CD4-positive, alpha-beta memory T cell (primary cell): ENCODE data around the gene RND3. TPM values are rescaled to one million over a fixed set of nuclear protein-coding genes. Genes with fewer than 3 reads are reported as not detected.

Experiments
- CTCF ChIA-PET: fragments of 350-600 bp; sonication (Branson Sonifier 250); formaldehyde crosslinking; loops from one replicate; lab custom pipeline; 2021; ENCODE audit warnings: inconsistent platforms; ENCODE audit not compliant: partially characterized antibody; lab: Charles Lee
- POLR2A ChIA-PET: fragments of 350-600 bp; sonication (Branson Sonifier 250); formaldehyde crosslinking; loops from one replicate; lab custom pipeline; 2021; ENCODE audit not compliant: partially characterized antibody; lab: Charles Lee
- DNase-seq, 5 donors: peaks; one replicate each; pipeline versions ENCODE4 v3.0.0 to v3.0.0-alpha.2; 2020 to 2022; ENCODE audit warnings: mixed read lengths in 1 of 5
- H3K27ac ChIP-seq: one replicate; pipeline ENCODE4 v1.7.0; 2013; ENCODE audit warnings: low read depth, low read length
- H3K27me3 ChIP-seq: 2 replicates; pipeline ENCODE4 v1.7.0; 2013; ENCODE audit warnings: mild to moderate bottlenecking, low read length, moderate library complexity; ENCODE audit not compliant: insufficient read depth
- H3K36me3 ChIP-seq: 2 replicates; pipeline ENCODE4 v1.7.0; 2013; ENCODE audit warnings: mild to moderate bottlenecking, low read length, moderate library complexity; ENCODE audit not compliant: insufficient read depth
- H3K4me1 ChIP-seq: 2 replicates; pipeline ENCODE4 v1.7.0; 2013; ENCODE audit warnings: mild to moderate bottlenecking, low read length, moderate library complexity; ENCODE audit not compliant: insufficient read depth
- H3K4me3 ChIP-seq, 2 donors: one replicate each; pipeline ENCODE4 v1.7.0; 2013; ENCODE audit warnings: low read length in 2 of 2, mild to moderate bottlenecking in 1 of 2
- H3K9me3 ChIP-seq, 2 donors: one replicate each; pipeline ENCODE4 v1.7.0; 2013; ENCODE audit warnings: low read length in 2 of 2, control low read depth in 1 of 2; ENCODE audit not compliant: control insufficient read depth in 1 of 2
- H3K27ac Mint-ChIP-seq, 7 donors: one replicate each; pipeline ENCODE4 v1.8.0; 2020 to 2021; ENCODE audit warnings: mixed read lengths in 7 of 7, mild to moderate bottlenecking in 6 of 7, inconsistent platforms in 3 of 7, moderate library complexity in 3 of 7
- H3K27me3 Mint-ChIP-seq, 2 donors: one replicate each; pipeline ENCODE4 v1.8.0; 2020 to 2021; ENCODE audit warnings: mixed read lengths in 2 of 2
- H3K36me3 Mint-ChIP-seq, 2 donors: one replicate each; pipeline ENCODE4 v1.8.0; 2020 to 2021; ENCODE audit warnings: mixed read lengths in 2 of 2, inconsistent platforms in 1 of 2, mild to moderate bottlenecking in 1 of 2
- H3K4me1 Mint-ChIP-seq, 4 donors: one replicate each; pipeline ENCODE4 v1.8.0; 2020 to 2021; ENCODE audit warnings: mixed read lengths in 4 of 4, mild to moderate bottlenecking in 1 of 4
- H3K4me3 Mint-ChIP-seq, 8 donors: one replicate each; pipeline ENCODE4 v1.8.0; 2020 to 2021; ENCODE audit warnings: mixed read lengths in 8 of 8, mild to moderate bottlenecking in 7 of 8, moderate library complexity in 6 of 8, inconsistent platforms in 3 of 8
- H3K9me3 Mint-ChIP-seq, 8 donors: one replicate each; pipeline ENCODE4 v1.8.0; 2020 to 2021; ENCODE audit warnings: mixed read lengths in 8 of 8, mild to moderate bottlenecking in 5 of 8, inconsistent platforms in 3 of 8, moderate library complexity in 1 of 8
- intact Hi-C: fragments of 100-400 bp; cut with micrococcal nuclease; formaldehyde crosslinking; loops from one replicate; pipeline ENCODE4 v1.15.1; 2023
- polyA plus RNA-seq, 2 donors: library from polyadenylated mRNA; unstranded; fragments of 300-500 nt; fragmentation: Illumina TruSeq; gene quantifications; one replicate each; pipeline ENCODE4 v1.2.3, GENCODE V29; 2021
- total RNA-seq, 2 experiments: library from RNA; stranded (reverse); gene quantifications; one replicate each; pipeline ENCODE4 v1.2.3, GENCODE V29; 2021

Gene RND3
- total and polyA plus RNA-seq, 4 experiments from 2014 or later: not detected

DNA sequence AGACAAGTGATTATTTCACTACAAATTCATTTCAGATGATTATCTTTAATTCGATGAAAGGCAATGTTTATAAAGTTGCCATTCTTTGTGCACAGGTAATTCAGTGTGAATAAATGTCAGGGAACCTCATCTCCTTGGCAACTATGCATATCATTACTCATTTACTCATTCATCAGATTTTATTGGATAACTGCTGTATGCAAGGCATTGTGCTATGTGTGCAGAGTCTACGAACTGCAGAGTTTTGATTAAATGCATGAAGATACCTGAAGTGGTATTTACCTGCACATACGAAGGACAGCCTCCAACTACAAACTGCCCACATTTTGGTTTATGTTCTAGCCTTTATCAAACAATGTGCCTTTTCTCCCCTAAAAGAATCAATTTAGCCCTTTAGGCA lies 3.5 kb downstream of the RND3 start:
- Histone ChIP-seq H3K4me3 (no peak overlapping the region), H3K4me1 (no peaks in the 10 kb centered on the region), H3K36me3 (no peaks in the 10 kb centered on the region), H3K27me3 (peaks cover 5% of the 10 kb centered on the region), H3K27ac (no peak overlapping the region), H3K9me3 (no peaks in the 10 kb centered on the region)
- ChIA-PET POLR2A (no interaction called here), CTCF (no interaction called here)
- H3K36me3 Mint-ChIP-seq: no peaks in the 10 kb centered on the region
- intact Hi-C loops: no loop called here
- peaks cover 25 to 40% of the 10 kb centered on the region in 2 donors for H3K27me3 Mint-ChIP-seq
- DNase-seq: no peak
- no peak overlapping the region for H3K4me3 Mint-ChIP-seq
- no peak overlapping the region for H3K27ac Mint-ChIP-seq
- peaks cover 0 to 2% (median 0%) of the 10 kb centered on the region in 8 donors for H3K9me3 Mint-ChIP-seq
- peaks cover 4 to 21% (median 8%) of the 10 kb centered on the region in 4 donors for H3K4me1 Mint-ChIP-seq

- no peak overlapping the region for H3K4me3 ChIP-seq
- ChIA-PET CTCF (no interaction called here), POLR2A (no interaction called here)
- H3K4me1 Mint-ChIP-seq: peaks cover 4 to 21% (median 8%) of the 10 kb centered on the region in 4 donors
- no peaks in the 10 kb centered on the region for H3K36me3 ChIP-seq
- H3K27ac ChIP-seq: no peak overlapping the region
- intact Hi-C loops: no loop called here
- H3K27me3 Mint-ChIP-seq: peaks cover 23 to 39% of the 10 kb centered on the region in 2 donors
- H3K27ac Mint-ChIP-seq: no peak overlapping the region
- H3K27me3 ChIP-seq: peaks cover 5% of the 10 kb centered on the region
- no peaks in the 10 kb centered on the region for H3K4me1 ChIP-seq
- DNase-seq: no peak
- H3K36me3 Mint-ChIP-seq: no peaks in the 10 kb centered on the region
- no peaks in the 10 kb centered on the region for H3K9me3 ChIP-seq
- H3K4me3 Mint-ChIP-seq: no peak overlapping the region
- peaks cover 0 to 2% (median 0%) of the 10 kb centered on the region in 8 donors for H3K9me3 Mint-ChIP-seq
Observed at GRCh38 chr2:150483532-150483931, 3.9 kb downstream of the RND3 start.

GRCh38 chr2:150482667-150483400 lies 4.6 kb downstream of the RND3 start:
- ChIA-PET CTCF (no interaction called here), POLR2A (no interaction called here)
- Mint-ChIP-seq H3K36me3 (no peaks in the 10 kb centered on the region), H3K9me3 (peaks cover 0 to 2% (median 0%) of the 10 kb centered on the region in 8 donors), H3K4me3 (no peak overlapping the region), H3K27ac (no peak overlapping the region), H3K4me1 (peaks cover 4 to 21% (median 8%) of the 10 kb centered on the region in 4 donors), H3K27me3 (peaks cover 20 to 39% of the 10 kb centered on the region in 2 donors)
- Histone ChIP-seq H3K27ac (no peak overlapping the region), H3K4me1 (no peaks in the 10 kb centered on the region), H3K4me3 (no peak overlapping the region), H3K9me3 (no peaks in the 10 kb centered on the region), H3K36me3 (no peaks in the 10 kb centered on the region), H3K27me3 (peaks cover 5% of the 10 kb centered on the region)
- DNase-seq: no peak
- intact Hi-C loops: no loop called here

GRCh38 chr2:150482111-150482510 lies 5.4 kb downstream of the RND3 start:
- intact Hi-C loops: no loop called here
- no peak for DNase-seq
- Histone ChIP-seq H3K27ac (no peak overlapping the region), H3K4me3 (no peak overlapping the region), H3K9me3 (no peaks in the 10 kb centered on the region), H3K36me3 (no peaks in the 10 kb centered on the region), H3K27me3 (peaks cover 5% of the 10 kb centered on the region), H3K4me1 (no peaks in the 10 kb centered on the region)
- ChIA-PET CTCF (no interaction called here), POLR2A (no interaction called here)
- Mint-ChIP-seq H3K36me3 (no peaks in the 10 kb centered on the region), H3K4me3 (no peak overlapping the region), H3K27ac (no peak overlapping the region), H3K27me3 (peaks cover 16 to 35% of the 10 kb centered on the region in 2 donors), H3K9me3 (no peaks in the 10 kb centered on the region), H3K4me1 (peaks cover 4 to 15% (median 7%) of the 10 kb centered on the region in 4 donors)

DNA sequence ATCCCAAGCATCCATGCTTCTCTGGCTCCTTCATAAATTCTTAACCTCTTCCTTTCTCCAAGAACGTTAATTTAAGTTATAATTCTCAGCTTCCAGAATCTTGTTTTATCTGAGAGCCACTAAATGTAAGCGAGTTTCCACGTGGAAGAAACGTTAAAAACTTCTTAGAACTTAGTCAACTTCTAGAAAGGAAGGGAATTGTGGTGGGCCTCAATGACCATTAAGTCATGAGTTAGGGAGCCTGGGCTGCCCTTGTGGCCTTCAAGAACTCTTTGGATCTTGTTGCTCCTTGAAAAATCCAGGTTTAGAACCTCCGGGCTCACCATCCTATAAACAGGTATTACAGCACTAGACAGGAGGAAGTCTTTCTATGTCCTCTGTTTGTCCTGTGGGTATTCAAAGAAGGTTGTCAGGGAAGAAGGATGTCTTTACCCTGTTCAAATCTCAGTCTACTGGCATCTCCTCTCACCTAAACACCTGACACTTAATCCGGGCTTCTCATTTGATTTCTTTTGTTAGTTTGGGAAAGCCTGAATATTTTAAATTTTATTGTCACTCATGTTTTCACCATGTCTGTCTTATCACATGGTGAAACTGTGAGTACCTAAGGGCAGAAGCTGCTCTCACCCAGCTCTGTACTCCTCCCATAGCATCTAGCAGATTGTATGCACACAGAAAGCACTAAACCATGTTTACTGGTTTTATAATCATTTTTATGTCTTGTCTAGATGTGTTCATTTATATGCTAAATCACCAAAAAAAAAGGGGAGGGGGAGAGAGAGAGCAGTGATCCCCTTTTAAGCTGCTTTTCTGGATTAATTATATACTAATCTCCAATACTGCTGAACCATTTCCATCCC lies 6.3 kb downstream of the RND3 start:
- Mint-ChIP-seq H3K4me1 (peaks cover 0 to 5% (median 3%) of the 10 kb centered on the region in 4 donors), H3K4me3 (no peak overlapping the region), H3K9me3 (peaks cover 0 to 2% (median 0%) of the 10 kb centered on the region in 8 donors), H3K27ac (no peak overlapping the region), H3K36me3 (no peaks in the 10 kb centered on the region), H3K27me3 (peaks cover 10 to 29% of the 10 kb centered on the region in 2 donors)
- Histone ChIP-seq H3K4me3 (no peak overlapping the region), H3K27ac (no peak overlapping the region), H3K4me1 (no peaks in the 10 kb centered on the region), H3K27me3 (no peaks in the 10 kb centered on the region), H3K36me3 (no peaks in the 10 kb centered on the region), H3K9me3 (no peaks in the 10 kb centered on the region)
- intact Hi-C loops: no loop called here
- DNase-seq: no peak
- CTCF ChIA-PET: no interaction called here
- POLR2A ChIA-PET: no interaction called here

DNA sequence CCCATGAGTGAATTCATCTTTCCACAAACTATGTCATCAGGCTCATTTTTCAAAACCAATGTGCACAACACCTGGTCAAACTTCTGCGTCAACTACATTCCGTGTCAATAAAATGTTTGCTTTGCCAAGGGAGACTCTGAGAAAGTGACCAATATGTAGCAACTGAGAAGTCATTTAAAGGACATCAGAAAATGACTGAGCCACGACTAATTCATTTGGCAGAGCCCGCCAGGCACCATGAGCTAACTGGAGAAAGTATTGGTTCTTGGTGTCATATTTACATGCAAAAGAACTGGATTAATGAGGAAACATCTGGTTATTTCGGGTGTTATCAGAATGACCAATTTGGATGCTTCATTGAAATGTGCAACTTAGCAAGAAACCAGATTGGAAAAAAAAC lies 7.2 kb downstream of the RND3 start:
- Histone ChIP-seq H3K36me3 (no peaks in the 10 kb centered on the region), H3K9me3 (no peaks in the 10 kb centered on the region), H3K4me3 (no peak overlapping the region), H3K27ac (no peak overlapping the region), H3K27me3 (no peaks in the 10 kb centered on the region), H3K4me1 (no peaks in the 10 kb centered on the region)
- intact Hi-C loops: no loop called here
- H3K9me3 Mint-ChIP-seq: peaks cover 0 to 2% (median 0%) of the 10 kb centered on the region in 8 donors
- ChIA-PET POLR2A (no interaction called here), CTCF (no interaction called here)
- no peak overlapping the region for H3K4me3 Mint-ChIP-seq
- no peaks in the 10 kb centered on the region for H3K36me3 Mint-ChIP-seq
- no peaks in the 10 kb centered on the region for H3K4me1 Mint-ChIP-seq
- no peak for DNase-seq
- no peak overlapping the region for H3K27ac Mint-ChIP-seq
- H3K27me3 Mint-ChIP-seq: peaks cover 5 to 20% of the 10 kb centered on the region in 2 donors

DNA sequence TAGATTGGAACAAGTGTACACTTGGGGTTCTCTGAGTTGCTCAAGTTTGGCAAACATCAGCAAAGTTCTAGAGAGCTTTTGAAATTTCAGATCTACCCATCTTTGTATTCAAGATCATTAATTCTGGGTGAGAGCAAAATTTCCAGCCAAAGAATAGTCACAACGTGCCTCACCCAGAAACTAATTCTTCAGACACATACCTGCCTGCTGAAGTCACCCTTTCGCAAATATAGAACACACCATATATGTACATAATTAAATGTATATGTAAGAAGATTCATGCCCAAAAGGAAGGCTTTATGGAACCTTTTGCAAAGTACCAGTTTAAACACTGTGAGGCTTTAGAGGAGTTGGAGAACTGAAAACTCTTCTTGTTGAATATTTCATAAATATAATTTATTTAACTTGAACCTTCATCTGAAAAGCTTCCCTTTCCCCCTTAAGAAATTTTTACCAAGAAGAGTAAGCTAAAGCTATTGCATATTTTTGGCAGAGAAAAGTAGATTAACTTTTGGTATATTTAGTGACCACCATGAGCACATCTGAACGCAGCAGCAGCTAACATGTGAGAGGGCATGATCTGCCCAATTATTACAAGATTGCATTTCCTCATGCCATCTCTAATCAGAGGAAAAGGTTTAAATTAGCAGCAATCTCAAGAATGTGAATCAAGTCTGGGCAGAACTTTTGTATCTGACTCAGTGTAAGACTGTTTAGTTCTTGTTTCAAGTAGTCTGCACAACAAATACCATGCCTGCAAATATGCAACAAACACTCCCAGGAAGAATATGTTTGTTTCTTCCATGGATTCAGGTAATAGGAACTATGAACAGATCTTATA lies 8.2 kb downstream of the RND3 start:
- no peaks in the 10 kb centered on the region for H3K4me1 ChIP-seq
- ChIA-PET CTCF (no interaction called here), POLR2A (no interaction called here)
- H3K27me3 Mint-ChIP-seq: peaks cover 5 to 13% of the 10 kb centered on the region in 2 donors
- no peaks in the 10 kb centered on the region for H3K4me1 Mint-ChIP-seq
- no peak for DNase-seq
- no peak overlapping the region for H3K4me3 Mint-ChIP-seq
- no peak overlapping the region for H3K4me3 ChIP-seq
- no peaks in the 10 kb centered on the region for H3K36me3 Mint-ChIP-seq
- no peaks in the 10 kb centered on the region for H3K27me3 ChIP-seq
- no peaks in the 10 kb centered on the region for H3K9me3 ChIP-seq
- peaks cover 0 to 2% (median 0%) of the 10 kb centered on the region in 8 donors for H3K9me3 Mint-ChIP-seq
- no peak overlapping the region for H3K27ac Mint-ChIP-seq
- H3K36me3 ChIP-seq: no peaks in the 10 kb centered on the region
- H3K27ac ChIP-seq: no peak overlapping the region
- intact Hi-C loops: no loop called here
